Measurements from ENCODE around the gene KRT33A.

The KRT33A gene

GRCh38 chr17:41393294-41393693 lies 42.7 kb upstream of the KRT33A start:
- in situ Hi-C loops (cut with MboI; ENCODE audit: low pct_unique_long_range_greater_than_20kb, low sequenced_read_pairs, unreplicated experiment), result no loop called here
- DNase-seq (ENCODE audit: low spot score), result no peak
- TF ChIP-seq, protein P1, sequence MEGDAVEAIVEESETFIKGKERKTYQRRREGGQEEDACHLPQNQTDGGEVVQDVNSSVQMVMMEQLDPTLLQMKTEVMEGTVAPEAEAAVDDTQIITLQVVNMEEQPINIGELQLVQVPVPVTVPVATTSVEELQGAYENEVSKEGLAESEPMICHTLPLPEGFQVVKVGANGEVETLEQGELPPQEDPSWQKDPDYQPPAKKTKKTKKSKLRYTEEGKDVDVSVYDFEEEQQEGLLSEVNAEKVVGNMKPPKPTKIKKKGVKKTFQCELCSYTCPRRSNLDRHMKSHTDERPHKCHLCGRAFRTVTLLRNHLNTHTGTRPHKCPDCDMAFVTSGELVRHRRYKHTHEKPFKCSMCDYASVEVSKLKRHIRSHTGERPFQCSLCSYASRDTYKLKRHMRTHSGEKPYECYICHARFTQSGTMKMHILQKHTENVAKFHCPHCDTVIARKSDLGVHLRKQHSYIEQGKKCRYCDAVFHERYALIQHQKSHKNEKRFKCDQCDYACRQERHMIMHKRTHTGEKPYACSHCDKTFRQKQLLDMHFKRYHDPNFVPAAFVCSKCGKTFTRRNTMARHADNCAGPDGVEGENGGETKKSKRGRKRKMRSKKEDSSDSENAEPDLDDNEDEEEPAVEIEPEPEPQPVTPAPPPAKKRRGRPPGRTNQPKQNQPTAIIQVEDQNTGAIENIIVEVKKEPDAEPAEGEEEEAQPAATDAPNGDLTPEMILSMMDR (IDR thresholded peaks at IDR 0.05; ENCODE audit: extremely low read depth, insufficient read depth, missing control alignments), result no peak

DNA sequence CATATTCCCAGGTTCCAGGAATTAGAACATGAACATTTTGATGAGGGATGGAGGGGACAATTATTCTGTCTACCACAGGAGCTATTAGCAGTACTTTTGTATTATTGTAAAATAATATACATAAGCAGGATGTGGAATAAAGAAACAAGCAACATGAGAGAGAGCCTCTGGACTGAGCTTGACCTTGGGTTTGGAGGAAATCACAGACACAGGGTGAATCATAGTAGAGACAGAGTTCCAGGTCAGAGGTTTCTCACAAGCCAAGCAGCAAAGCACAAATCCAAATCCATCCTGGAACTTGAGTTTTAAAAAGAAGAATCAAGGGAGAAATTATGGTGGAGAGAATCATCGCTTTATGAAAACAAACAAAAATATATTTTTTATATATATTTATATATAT lies 41.6 kb upstream of the KRT33A start:
- in situ Hi-C loops (cut with MboI; ENCODE audit: low pct_unique_long_range_greater_than_20kb, low sequenced_read_pairs, unreplicated experiment), result no loop called here
- TF ChIP-seq, protein P1 (IDR thresholded peaks at IDR 0.05; ENCODE audit: extremely low read depth, insufficient read depth, missing control alignments), result no peak
- DNase-seq (ENCODE audit: low spot score), result no peak

- TF ChIP-seq, protein P1 (IDR thresholded peaks at IDR 0.05; ENCODE audit: extremely low read depth, insufficient read depth, missing control alignments), result no peak
- DNase-seq (ENCODE audit: low spot score), result no peak
- in situ Hi-C loops (cut with MboI; ENCODE audit: low pct_unique_long_range_greater_than_20kb, low sequenced_read_pairs, unreplicated experiment), result no loop called here
These were observed 40.9 kb upstream of the KRT33A start for GRCh38 chr17:41391535-41391934.

DNA sequence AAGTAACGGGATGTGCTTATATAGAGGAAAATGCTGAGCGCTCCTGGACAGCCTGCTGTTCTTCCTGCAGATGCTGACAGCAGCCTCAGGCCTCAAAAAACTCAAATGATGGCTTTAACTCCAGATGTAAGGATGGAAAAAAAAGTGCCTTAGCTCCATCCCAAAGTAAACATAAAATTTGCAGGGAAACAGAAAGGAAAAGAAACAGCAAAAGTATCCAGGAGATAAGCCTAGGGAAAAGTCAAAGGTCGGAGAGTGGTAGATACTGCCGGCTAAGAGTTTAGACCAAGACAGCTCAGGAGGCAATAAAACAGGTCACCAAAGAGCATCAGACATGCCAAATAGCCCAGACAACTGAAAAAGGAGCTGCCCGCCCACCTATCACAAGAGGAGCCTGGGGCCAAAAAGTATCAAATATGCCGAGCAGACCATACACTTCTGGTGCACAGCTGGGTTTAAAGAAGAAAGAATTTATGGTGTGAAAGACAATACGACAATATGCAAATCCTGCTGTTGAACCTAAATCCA lies 39.8 kb upstream of the KRT33A start:
- in situ Hi-C loops (cut with MboI; ENCODE audit: low pct_unique_long_range_greater_than_20kb, low sequenced_read_pairs, unreplicated experiment), result no loop called here

GRCh38 chr17:41387670-41388069 lies 37.0 kb upstream of the KRT33A start:
- in situ Hi-C loops (cut with MboI; ENCODE audit: low pct_unique_long_range_greater_than_20kb, low sequenced_read_pairs, unreplicated experiment), result no loop called here
- TF ChIP-seq, protein P1 (IDR thresholded peaks at IDR 0.05; ENCODE audit: extremely low read depth, insufficient read depth, missing control alignments), result no peak
- DNase-seq (ENCODE audit: low spot score), result no peak

More for the DNA sequence above, 39.8 kb upstream of the KRT33A start:
- TF ChIP-seq, protein P1 (IDR thresholded peaks at IDR 0.05; ENCODE audit: extremely low read depth, insufficient read depth, missing control alignments), result no peak
- no peak for DNase-seq (ENCODE audit: low spot score)

DNA sequence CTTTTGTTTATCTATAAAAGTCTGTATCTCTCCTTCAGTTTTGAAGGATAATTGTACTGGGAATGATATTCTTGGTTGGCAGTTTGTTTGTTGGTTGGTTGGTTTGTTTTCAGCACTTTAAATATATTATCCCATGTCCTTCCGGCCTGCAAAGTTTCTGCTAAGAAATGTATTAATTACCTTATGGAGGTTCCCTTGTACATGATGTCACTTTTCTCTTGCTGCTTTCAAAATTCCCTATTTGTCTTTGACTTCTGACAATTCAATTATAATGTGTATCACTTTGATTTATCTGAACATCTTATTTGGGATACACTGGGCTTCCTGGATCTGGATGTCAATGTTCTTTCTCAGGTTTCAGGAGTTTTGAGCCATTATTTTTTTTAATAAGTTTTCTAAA lies 35.6 kb upstream of the KRT33A start:
- DNase-seq (ENCODE audit: low spot score), result no peak
- TF ChIP-seq, protein P1 (IDR thresholded peaks at IDR 0.05; ENCODE audit: extremely low read depth, insufficient read depth, missing control alignments), result no peak
- in situ Hi-C loops (cut with MboI; ENCODE audit: low pct_unique_long_range_greater_than_20kb, low sequenced_read_pairs, unreplicated experiment), result no loop called here

DNA sequence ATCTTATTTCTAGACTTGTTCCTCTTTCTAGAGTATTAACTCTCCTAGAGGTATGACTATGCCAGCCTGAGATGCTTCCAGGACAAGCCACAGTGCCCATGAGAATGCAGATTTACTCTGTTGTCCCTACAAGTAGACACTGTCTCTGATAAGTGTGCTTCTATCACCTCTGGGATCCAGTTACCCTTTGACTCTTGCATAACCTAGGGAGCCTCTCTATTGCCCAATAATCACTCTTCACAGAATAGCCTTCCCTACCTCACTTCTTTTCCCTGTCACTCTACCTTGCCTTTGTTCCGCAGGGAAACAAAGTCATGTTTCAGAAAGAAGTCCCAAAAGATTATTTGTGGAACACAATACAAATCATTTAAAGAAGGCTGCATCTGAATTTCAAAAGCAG lies 33.1 kb upstream of the KRT33A start:
- DNase-seq (ENCODE audit: low spot score), result no peak
- in situ Hi-C loops (cut with MboI; ENCODE audit: low pct_unique_long_range_greater_than_20kb, low sequenced_read_pairs, unreplicated experiment), result no loop called here
- TF ChIP-seq, protein P1 (IDR thresholded peaks at IDR 0.05; ENCODE audit: extremely low read depth, insufficient read depth, missing control alignments), result no peak
